ENCODE data around the gene CDON.
"Not testable (repeated sequence)": the region's sequence is repeated elsewhere in the genome, so short reads cannot be mapped to it uniquely, and the experiment has no call there.

CDON gene

DNA sequence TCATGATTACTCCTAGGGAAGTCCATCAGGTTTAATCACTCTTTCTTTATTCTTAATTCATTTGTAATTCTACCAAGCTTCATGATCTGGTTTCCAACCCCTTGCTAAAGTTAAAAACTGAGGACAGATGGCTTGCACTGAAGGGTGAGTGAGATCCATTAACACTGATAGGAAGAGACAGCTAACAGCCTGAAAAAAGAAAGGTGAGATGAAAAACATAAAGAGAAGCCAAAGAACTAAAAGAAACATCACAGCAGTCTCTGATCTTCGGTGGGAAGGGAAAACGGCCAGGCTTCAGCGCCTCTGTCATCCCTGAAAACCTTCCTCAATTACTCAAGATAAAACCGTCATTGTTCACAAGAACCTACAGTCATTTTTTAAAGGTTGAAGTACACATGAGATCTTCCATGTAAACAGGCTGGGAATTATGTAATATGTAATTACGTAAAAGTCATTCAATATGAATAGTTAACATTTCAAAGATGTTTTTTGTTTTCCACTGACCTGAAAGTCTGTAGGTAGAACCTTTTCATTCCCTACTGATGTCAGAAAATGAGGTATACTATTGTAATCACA lies 75.5 kb downstream of the CDON start:
- no peak for DNase-seq

DNA sequence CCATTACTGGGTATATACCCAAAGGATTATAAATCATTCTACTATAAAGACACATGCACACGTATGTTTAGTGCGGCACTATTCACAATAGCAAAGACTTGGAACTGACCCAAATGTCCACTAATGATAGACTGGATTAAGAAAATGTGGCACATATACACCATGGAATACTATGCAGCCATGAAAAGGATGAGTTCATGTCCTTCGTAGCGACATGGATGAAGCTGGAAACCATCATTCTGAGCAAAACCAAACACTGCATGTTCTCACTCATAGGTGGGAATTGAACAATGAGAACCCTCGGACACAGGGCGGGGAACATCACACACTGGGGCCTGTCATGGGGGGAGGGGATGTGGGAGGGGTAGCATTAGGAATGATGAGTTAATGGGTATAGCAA lies 76.7 kb downstream of the CDON start:
- not testable (repeated sequence) for DNase-seq

DNA sequence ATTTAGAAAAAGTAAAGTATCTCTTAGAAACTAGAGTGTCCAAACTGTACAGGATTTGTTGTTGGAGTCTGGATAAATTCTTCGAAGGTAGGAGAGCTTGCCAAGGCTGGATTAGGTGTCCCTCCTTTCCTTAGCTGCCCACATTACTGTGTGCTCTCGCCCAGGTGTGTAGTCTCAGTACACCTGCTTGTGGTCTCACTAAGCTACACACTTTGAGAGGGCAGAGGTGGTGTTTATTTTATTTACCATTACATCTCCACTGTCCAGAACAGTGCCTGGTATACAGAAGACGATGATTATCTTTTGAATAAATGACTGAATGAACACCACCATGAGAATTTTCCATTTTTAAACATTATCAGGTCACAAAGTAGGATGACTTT lies 80.3 kb downstream of the CDON start:
- no peak for DNase-seq

DNA sequence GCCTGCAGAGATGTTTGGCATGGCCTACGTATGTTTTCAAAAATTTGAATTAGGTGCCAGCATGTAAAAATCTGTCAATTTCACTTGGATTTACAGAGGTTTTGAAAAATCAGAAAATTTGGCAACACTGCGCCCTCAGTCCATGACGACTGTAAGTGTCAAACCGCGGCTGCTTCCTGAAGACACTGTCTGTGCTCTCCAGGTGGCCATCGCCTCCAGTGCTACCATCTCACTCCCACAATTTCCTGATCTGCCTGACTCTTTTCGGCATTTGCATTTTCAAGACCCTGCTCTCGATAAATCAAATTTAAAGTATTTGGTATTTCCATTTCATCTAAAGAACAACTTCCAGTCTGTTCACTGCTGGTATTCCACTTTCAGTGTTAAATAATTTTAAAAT lies 82.2 kb downstream of the CDON start:
- DNase-seq = no peak

DNA sequence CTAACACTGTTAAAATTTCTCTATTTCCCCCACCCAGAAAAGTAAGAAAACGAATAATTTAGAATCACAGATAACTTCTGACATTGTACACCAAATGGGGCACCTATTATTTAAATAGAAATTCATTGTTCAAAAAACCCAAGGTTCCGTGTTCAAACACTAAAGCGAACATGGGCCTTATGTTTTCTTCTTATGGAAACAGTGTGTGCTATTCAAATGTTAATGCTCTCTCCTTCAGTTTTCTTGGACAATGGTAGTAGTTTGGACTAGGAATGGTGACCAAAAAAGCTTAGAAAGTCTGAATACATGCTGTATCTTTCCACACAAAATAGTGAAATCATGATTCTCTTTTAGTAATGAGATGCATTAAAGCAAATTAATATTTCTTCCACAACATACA lies 83.2 kb downstream of the CDON start:
- DNase-seq = no peak

DNA sequence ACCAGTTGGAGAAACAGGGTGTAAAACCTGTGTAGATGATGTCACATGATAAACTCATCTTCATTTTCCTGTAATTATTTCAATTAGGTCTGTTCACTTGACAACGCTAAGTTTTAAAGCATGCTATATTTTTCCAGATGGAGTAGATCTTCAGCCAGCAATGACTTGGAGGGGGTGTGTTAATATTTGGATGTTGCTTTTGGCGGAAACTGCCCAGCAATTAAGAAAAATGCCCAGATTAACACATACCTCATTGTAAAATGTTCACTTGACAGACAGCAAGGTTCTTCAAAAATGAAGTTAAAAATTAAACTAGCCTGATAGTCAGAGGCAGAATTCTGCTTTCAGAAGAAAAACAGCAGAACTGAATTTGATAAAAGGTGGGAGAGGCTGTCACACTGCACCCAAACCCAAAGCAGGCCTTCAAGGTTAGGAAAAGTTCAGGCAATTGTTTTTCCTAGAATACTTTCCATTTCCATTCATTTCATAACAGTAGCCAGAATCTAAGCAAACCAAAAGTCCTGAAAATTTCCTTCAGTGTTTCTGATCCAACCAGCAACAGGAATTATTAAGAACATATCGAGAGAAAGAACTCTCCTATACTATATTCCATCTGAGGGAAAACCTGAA lies 83.8 kb downstream of the CDON start:
- DNase-seq = no peak

DNA sequence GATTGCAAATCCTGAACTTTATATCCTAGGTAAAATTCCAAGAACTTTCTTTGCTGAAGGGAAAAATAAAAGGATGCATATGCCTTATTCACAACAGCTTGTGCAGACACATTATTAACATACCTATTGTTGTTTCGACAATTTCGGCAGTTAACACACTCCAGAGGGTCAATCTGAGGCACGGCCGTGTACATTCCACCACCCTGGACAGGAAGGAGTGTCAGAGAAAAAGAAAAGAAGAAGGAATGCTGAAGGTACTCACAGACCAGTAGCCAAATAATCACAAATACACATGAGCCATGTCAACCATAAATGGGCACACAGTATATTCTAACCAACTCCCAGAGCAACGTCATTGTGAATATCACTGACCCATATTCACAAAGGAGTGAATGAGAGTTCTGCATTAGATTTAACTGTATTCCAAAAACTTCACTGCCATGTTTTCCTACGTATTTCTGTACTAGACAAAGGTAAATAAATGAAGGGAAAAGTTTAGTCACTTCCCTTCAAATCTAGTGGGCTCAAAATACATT lies 84.4 kb downstream of the CDON start:
- no peak for DNase-seq

DNA sequence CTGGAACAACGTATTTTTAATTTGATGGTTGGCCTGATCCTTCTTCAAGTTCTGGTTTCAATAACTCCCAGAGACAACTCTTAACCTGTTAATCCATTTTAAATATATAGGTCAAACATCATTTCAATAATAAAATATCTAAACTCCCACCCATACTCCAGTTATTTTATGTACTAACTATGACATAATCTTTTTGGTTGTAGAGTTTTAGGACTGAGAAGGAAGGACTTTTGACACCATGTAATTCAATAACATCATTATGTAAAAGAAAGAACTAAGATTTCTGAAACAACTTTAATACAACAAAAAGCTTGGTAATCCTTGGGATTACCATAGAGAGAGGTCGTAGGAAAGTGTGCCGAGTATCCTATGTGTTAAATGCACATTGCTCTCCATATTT lies 85.3 kb downstream of the CDON start:
- no peak for DNase-seq

DNA sequence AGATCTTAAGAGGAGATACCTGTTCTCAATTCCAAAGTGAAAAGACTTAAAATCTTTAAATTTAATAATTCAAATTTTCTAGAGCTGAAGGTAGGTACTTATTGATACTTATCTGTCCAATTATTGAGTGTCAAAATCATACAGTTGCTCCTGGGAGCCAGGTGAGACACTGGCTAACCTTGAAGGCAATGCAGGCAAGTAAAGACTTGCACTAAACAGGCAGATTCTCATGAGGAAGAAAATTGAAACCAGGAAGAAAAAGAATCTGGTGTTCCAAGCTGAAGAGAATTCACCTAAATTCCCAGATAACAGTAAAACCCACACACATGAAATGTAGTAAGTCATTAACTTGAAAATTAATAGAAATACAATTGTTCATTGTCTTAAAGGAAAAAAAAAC lies 86.5 kb downstream of the CDON start:
- DNase-seq = no peak

DNA sequence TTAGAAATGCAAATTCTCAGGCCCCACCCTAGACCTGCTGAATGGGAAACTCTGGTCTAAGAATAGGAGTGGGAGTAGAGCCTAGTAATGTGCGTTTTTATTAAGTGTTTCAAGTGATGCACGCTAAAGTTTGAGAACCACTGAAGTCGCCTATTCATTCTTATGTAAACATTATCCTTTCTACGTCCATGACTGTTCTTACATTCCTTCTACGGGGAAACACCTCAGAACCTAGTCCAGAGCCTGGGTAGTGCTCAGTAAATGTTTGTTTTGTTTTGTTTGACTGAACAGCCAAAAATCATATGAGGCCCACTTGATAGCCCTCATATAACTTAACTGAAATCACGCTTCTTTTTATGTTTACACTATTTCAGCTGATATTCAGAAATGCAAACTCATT lies 87.0 kb downstream of the CDON start:
- no peak for DNase-seq

DNA sequence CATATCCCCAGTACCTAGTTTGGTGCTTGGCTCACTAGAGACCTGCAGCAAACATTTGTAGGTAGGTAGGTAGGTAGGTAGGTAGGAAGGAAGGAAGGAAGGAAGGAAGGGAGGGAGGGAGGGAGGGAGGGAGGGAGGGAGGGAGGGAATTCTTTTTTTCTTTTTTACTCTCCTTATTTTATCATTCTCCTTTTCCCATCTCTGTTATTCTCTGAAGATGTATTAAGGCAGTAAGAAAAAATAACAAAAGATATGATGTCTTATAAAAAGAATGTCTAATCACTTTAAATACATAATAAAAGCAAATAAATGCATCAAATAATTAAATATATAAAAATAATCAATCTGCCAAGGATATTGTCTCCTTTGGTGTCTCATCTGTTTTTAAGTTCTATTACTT lies 88.4 kb downstream of the CDON start:
- no peak for DNase-seq

DNA sequence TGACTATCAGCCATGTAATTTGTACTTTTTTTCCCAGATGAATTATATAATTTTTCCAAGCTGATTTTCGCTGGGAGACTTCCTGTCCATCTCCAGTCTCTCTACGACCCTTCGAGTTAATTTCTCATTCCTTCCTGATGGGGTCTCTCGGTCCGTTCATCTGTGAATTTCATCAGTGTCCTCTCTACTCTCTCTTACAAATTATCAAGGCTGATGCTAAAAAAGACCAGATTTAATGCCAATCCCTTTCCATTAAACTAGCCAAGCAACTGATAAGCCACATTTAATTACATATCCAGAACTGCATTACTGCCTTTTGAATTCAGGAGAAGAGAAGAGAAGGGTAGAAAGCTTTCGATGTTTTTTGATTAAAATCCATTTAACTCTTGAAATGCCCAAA lies 91.0 kb downstream of the CDON start:
- DNase-seq = no peak

DNA sequence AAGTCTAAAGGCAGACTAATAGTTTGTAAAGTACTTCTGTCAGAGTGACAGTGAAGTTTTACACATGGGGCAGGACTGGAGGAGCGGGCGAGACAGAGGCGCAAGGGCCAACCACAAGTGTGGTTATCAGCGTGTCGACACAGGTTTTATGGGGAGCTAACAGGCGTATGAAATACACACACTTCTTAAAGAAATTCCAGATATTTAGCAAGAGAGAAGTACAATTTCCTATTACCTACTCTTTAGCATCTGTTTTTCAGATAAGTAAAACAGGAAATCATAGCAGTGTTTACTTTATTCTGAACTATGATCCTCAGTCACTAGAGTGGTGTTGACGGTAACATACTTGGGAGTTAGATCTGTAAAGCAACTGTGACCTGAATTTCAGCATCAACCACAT lies 94.3 kb downstream of the CDON start:
- DNase-seq = no peak

DNA sequence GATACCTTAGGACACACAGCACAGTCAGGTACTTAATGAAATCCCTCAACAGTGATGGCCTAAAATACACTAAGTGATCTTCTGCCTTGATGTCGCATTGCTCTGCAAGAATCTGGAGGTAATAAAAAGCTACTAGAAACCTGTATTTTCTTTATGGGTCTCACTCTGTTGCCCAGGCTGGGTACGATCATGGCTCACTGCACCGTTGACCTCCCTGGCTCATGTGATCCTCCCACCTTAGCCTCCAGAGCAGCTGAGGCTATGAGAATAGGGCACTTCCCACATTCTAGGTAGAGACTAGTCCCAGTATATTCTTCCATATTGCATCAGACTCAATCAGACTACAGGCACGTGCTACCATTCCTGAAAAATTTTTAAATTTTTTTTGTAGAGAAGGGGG lies 95.2 kb downstream of the CDON start:
- DNase-seq = no peak

DNA sequence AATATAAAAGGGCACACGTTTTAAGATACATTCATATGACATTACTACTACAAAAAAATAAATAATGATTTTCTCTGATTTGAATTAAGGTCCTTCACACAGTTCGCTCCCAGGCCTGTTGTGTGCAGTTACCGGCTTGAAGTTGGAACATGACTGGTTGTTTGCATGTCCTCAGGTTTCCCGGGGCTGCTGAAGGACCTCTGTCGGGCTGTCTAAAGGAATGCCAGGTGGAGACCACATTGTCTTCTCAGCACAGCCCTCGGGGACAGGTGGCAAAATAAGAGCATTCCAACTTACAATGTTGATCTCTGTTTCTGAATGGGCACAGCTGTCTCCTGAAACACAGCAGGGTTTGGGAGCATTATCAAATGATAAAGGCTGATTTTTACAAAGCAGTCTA lies 101.9 kb downstream of the CDON start:
- DNase-seq = no peak

DNA sequence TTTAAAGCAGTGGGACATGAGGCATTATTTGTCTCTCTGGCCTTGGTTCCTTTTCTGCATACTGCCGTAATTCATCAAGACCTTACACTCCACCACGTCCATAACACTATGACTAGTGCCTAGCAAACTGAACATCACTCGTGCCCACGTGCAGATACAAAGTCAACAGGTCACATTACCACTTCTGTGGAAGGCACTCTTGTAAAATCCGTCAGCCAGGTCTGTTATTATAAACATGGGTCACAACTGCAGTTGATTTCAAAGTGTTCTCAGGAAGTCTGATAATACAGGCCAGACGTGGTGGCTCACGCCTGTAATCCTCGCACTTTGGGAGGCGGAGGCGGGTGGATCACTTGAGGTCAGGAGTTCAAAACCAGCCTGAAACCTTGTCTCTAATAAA lies 102.7 kb downstream of the CDON start:
- no peak for DNase-seq

DNA sequence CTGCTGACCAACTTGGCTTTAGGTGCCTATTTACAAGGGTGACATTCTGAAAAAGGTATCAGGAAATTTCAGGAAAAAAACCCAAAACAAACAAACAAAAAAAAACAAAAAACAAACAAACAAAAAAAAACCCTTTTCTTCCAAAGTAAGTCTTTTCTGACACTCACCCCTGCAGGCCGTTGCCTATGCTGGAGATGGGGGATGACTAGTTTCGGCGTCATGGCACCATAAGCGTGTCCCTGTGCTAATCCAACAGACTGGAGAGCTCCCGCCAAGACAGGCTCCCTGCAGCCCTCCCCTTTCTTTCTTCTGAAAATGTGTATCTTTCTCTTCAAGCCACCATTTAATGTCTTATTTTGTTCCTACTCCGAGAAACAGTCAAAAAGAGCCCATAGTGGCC lies 103.2 kb downstream of the CDON start:
- DNase-seq = no peak

DNA sequence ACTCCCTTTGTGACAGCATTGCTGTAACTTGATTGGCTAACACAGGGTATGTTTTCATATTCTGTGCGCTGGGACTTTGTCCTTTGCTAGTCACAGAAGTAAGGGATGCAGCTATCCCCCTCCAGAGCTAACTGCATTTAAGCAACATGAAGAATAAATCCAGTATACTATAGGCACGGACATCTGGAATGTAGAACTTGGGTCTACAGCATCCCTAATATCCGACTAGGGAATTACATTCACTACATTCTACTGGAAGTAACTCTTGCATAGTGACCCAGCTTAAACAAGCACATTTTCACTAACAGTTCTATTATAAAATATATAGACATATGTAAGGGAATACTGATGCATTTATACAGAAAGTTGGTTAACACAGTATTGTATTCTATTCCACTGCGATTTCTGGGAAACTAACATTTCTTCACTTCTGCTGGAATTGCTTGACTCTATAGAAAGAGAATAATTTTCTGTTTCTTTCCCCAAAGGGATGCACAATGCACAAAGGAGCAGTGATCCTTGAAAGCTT lies 103.7 kb downstream of the CDON start:
- DNase-seq = no peak

DNA sequence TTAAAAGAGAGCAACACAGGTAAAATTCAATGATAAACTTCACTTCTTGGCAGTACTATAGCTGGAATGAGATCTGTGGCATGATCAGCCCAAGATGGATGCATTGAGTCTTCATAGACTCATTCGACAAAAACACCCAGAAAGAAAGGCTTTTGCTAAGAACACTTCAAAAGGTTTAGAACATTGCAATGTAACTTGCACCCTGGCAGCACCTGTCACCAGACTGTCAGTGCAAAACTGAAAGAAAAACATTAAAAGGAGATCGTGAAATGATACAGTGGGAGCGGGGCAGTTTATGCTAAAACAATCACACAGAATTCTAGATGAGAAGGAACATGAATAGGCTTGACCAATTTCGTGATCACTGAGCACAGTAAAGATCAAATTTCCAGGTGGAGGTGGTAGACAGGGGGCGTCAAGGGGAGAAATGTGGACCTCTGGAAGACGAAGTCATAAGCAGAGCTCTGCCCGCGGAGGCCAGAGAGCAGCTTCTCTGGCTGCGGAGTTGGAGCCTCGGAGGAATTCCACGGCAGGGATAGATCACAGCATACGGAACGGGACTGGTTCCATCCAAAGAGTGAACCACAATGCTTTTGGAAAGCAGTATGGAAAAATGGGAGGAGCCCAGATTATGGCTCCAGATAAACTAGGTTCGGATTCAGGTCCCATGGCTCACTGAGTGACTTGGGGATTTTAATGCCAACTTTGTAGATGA lies 104.9 kb downstream of the CDON start:
- no peak for DNase-seq

DNA sequence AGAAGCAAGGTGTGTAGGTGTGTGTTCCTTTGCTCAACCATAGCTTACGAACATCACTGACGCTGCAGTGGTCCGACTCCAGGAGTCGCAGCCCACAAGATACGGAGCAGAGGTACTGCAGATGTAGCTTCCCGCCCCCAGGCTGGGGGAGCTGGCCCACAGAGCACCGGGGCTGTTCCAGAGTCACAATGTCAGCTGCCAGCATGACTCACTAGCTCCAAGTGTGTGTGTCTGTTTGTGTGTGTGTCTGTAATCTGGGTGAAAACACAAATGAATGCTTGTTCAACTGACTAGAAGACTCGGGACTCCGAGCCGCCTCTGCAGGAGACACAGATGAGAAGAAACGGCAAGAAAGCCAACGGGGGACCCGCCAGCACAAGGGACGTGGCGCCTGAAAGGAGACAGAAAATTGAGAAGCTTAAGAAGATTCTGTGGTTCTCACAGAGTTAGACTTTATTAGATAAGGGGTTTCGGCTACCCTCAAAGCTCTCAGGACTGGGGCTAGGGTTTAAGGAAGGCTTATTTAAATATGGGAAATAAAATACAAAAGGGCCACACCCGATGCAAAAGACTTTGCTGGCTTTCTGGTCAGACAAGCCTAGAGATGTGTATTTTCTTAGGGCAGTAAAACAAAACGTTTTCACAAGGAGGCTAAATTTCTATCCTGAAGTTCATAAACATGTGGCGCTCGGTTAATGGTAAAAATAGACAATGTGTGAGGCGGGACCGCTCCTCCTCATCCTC lies 106.1 kb downstream of the CDON start:
- DNase-seq = no peak

DNA sequence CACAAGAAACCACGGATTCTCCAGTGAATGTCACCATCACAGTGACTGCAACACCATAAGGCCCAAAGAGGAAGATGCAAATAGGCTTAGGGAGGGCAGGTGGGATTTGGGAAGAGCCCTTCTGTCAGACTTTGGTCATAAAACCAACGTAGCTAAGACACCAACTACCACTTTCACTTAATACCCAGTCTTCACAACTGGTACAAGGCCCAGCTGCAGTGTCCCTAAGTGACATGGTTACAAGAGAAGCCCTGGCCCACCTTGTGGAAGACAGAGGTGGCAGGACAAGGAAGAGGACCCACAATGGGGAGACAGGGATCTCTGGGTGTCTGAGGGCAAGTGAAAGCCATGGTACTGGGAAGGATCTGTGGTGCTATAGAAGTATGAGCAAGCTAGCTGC lies 106.8 kb downstream of the CDON start:
- no peak for DNase-seq

DNA sequence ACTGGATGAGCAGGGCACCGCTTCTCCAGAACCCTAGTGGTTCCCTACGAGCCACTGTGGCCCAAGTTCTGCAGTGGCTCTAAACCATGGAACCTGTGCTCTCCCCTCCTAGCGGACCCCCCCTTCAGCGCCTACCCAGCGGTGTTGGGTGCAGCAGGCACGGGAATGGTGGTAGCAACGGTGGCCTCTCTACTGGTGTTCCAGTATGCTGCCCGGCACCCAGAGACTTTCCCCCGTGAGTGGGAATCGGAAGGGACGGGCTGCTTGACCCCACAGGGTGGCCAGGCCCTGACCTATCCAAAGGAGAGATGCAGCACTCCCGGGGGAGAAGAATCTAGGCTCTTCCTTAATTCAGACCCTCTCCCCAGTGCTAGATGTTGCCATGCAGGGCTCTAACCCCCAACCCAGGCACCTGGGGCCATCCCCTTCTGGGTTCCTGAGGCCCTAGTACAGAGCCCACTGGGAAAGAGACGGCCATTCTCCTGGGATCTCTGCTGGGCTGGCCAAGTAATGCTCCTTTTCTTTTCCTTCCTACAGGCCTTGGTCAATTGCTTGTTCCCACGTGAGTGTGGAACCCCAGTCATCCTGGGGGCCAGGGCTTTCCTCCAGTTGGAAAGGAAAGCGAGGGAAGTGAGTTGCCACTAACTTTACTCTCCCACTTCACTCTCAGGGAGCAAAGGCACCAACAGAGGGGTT lies 107.6 kb downstream of the CDON start:
- no peak for DNase-seq

All from NCI-H524 treated with DMSO at 0.1 percent for 48 hours (cell line).